ENCODE data around the gene USH1C.

Gene USH1C

GRCh38 chr11:17460406-17460805 lies 83.8 kb downstream of the USH1C start:
- no peak for DNase-seq

- no peak for DNase-seq
Observed at GRCh38 chr11:17459236-17459896, 84.8 kb downstream of the USH1C start.

- no peak for DNase-seq
Observed at GRCh38 chr11:17458268-17458667, 85.9 kb downstream of the USH1C start.

GRCh38 chr11:17457396-17458173 lies 86.6 kb downstream of the USH1C start:
- DNase-seq, result no peak

GRCh38 chr11:17452668-17453067 lies 91.5 kb downstream of the USH1C start:
- no peak for DNase-seq

- DNase-seq, result no peak
Observed at GRCh38 chr11:17449158-17449557, 95.1 kb downstream of the USH1C start.

GRCh38 chr11:17446482-17446881 lies 97.7 kb downstream of the USH1C start:
- DNase-seq, result no peak

- no peak for DNase-seq
Observed at GRCh38 chr11:17445240-17445795, 98.9 kb downstream of the USH1C start.

GRCh38 chr11:17443926-17444690 lies 100.1 kb downstream of the USH1C start:
- DNase-seq, result no peak
